ENCODE measurements around the gene RBM17.

DNA sequence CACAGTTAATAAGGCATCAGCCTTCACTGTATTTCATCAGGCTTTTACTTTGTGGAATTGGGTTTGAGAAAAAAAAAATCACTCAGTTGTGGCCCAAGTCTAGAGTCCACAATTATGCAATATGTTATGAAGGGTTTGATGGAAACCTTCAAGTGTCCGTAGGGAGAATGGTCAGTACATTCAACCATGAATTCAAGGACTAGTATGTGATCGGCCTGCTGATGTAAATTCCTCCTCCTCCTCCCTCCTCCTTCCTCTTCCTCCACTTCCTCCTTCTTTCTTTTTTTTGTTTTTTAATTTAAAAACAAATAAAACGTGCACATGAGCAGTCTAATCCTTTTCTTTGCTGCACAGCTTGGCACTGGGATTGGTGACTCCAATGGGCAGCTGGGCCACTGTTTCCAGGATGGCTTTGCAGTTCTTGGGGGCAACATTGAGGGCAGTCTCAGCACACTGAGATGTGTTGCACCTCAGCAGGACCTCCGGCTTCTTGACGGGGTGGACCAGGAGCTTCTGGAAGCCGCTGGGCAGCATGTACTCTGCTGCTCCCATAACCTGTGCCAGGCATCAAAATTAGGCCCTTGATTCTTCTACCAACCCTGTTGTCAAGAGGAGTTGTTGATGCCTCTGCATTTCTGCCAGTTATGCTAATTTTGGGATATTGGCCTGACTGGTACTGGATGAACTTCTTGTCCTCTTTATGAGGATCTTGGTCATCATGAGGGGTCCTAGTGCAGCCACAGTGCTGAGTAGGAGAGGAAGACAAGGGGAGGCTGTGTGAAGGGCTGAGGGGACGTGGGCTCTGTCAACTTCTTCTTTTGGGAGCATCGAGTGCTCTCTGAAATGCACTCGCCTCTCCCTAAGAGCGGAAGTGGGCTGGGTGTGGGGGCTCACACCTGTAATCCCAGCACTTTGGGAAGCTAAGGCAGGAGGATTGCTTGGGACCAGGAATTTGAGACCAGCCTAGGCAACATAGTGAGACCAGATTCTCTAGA is 17.4 kb upstream of the RBM17 start:
- no peak for TF ChIP-seq POLR2AphosphoS5 (IDR thresholded peaks at IDR 0.05; ENCODE audit: low read depth, low read length)
- TF ChIP-seq POLR2A (IDR thresholded peaks at IDR 0.05; ENCODE audit: low read depth, low read length): no peak
- no peak for TF ChIP-seq TAF1 (IDR thresholded peaks at IDR 0.05; ENCODE audit: low read depth, low read length)
- no peak for TF ChIP-seq POU2F2 (IDR thresholded peaks at IDR 0.05; ENCODE audit: low read depth, low read length)
- peak; percentile 38; the same call in 1 of the 2 replicates for TF ChIP-seq SPI1 (IDR thresholded peaks at IDR 0.05; ENCODE audit: low read depth, low read length)
- TF ChIP-seq PAX5 (IDR thresholded peaks at IDR 0.05; ENCODE audit: insufficient read depth, low read length, severe bottlenecking): no peak

All from GM12891 (cell line).